GM18519 (cell line): Measurements from ENCODE around the gene GNG14.
"Not testable (repeated sequence)": the region's sequence is repeated elsewhere in the genome, so short reads cannot be mapped to it uniquely, and the experiment has no call there.

ENCODE experiments used
- ATAC-seq: cut with Tn5 transposase; IDR thresholded peaks from one replicate; pipeline ENCODE4 v1.9.1; 2021; ENCODE audit warnings: mild to moderate bottlenecking, moderate library complexity; ENCODE audit not compliant: unreplicated experiment, low FRiP score

Gene GNG14

GRCh38 chr19:12666265-12667048 is 21.3 kb upstream of the GNG14 start, which contains the start of the genes MAN2B1 and WDR83:
TSS of gene MAN2B1 (minus strand) at chr19:12666742. CDS start at chr19:12666701, 41 bp downstream.
TSS of gene WDR83 (plus strand) at chr19:12666807. CDS start at chr19:12669791, 2,984 bp downstream.
- no peak for ATAC-seq

GRCh38 chr19:12667731-12668302 is 20.0 kb upstream of the GNG14 start:
- ATAC-seq: no peak

GRCh38 chr19:12668346-12668745 is 19.5 kb upstream of the GNG14 start:
- ATAC-seq: no peak

GRCh38 chr19:12668932-12669269 is 18.9 kb upstream of the GNG14 start:
- ATAC-seq: no peak

GRCh38 chr19:12669270-12670158 is 18.3 kb upstream of the GNG14 start:
- ATAC-seq: no peak

GRCh38 chr19:12670159-12670928 is 17.5 kb upstream of the GNG14 start:
- ATAC-seq: no peak

- no peak for ATAC-seq
Measured at GRCh38 chr19:12672744-12673143, 15.1 kb upstream of the GNG14 start.

GRCh38 chr19:12675399-12675798 is 12.4 kb upstream of the GNG14 start:
- no peak for ATAC-seq

- no peak for ATAC-seq
Measured at GRCh38 chr19:12675940-12676339, 11.9 kb upstream of the GNG14 start.

- no peak for ATAC-seq
Measured at GRCh38 chr19:12676384-12676792, 11.4 kb upstream of the GNG14 start.

- ATAC-seq: no peak
Measured at GRCh38 chr19:12676928-12677327, 10.9 kb upstream of the GNG14 start.

- ATAC-seq: not testable (repeated sequence)
Measured at GRCh38 chr19:12678039-12678438, 9.8 kb upstream of the GNG14 start.

- ATAC-seq: no peak
Measured at GRCh38 chr19:12680034-12680433, 7.8 kb upstream of the GNG14 start.

GRCh38 chr19:12681074-12681987 is 6.5 kb upstream of the GNG14 start, which contains the start of gene DHPS:
TSS of gene DHPS (minus strand) at chr19:12681880. CDS start at chr19:12681766, 114 bp downstream.
- ATAC-seq: peak; percentile 40

GRCh38 chr19:12685831-12686230 is 2.0 kb upstream of the GNG14 start:
- ATAC-seq: no peak

- no peak for ATAC-seq
Measured at GRCh38 chr19:12689012-12689411, 1.2 kb downstream of the GNG14 start.

- ATAC-seq: no peak
Measured at GRCh38 chr19:12689581-12690216, 1.9 kb downstream of the GNG14 start.

- ATAC-seq: no peak
Measured at GRCh38 chr19:12692960-12693359, 5.2 kb downstream of the GNG14 start.

GRCh38 chr19:12694641-12695040 is 6.8 kb downstream of the GNG14 start:
- no peak for ATAC-seq
